H1 (cell line): ENCODE measurements around the gene CYTH1. TPM values are rescaled to one million over a fixed set of nuclear protein-coding genes. Genes with fewer than 3 reads are reported as not detected.
A peak's percentile ranks its signal among the peaks of the same experiment; 100 is the strongest.

Experiments used
- CTCF ChIA-PET: fragments of 300-600 bp; sonication (Branson Sonifier 250); formaldehyde crosslinking; loops from one replicate; lab custom pipeline; 2021; ENCODE audit not compliant: partially characterized antibody; lab: Charles Lee
- POLR2A ChIA-PET: fragments of 300-600 bp; sonication (Branson Sonifier 250); formaldehyde crosslinking; loops from one replicate; lab custom pipeline; 2021; ENCODE audit warnings: inconsistent platforms; ENCODE audit not compliant: partially characterized antibody; lab: Charles Lee
- DNase-seq, 2 experiments: peaks; one replicate each; pipeline versions ENCODE4 v3.0.0 to v3.0.0-alpha.2; 2010 to 2022; ENCODE audit warnings: low spot score in 2 of 2, low read depth in 1 of 2, mixed read lengths in 1 of 2
- FAIRE-seq: peaks from 2 replicates; lab custom pipeline; 2011; peaks lifted over from hg19 to GRCh38; lab: Jason Lieb, UNC
- H2AFZ ChIP-seq: 2 replicates; pipeline ENCODE4 v1.8.1; 2012; ENCODE audit warnings: low read length, inconsistent platforms
- H2AK5ac ChIP-seq: 2 replicates; pipeline ENCODE4 v1.6.1; 2013; ENCODE audit warnings: low read depth, low read length
- H2BK120ac ChIP-seq: replicated peaks from 2 replicates; pipeline ENCODE3; 2013; ENCODE audit warnings: low read depth, low read length, inconsistent platforms
- H2BK12ac ChIP-seq: 2 replicates; pipeline ENCODE4 v1.6.1; 2013; ENCODE audit warnings: low read depth, low read length
- H2BK15ac ChIP-seq: 2 replicates; pipeline ENCODE4 v1.6.1; 2013; ENCODE audit warnings: low read length
- H2BK20ac ChIP-seq: 2 replicates; pipeline ENCODE4 v1.6.1; 2013; ENCODE audit warnings: low read length
- H2BK5ac ChIP-seq: 2 replicates; pipeline ENCODE4 v1.6.1; 2013; ENCODE audit warnings: low read depth, low read length
- H3K14ac ChIP-seq: 2 replicates; pipeline ENCODE4 v1.6.1; 2013; ENCODE audit warnings: inconsistent platforms; ENCODE audit not compliant: insufficient read length
- H3K18ac ChIP-seq: 2 replicates; pipeline ENCODE4 v1.6.1; 2013; ENCODE audit warnings: low read length; ENCODE audit errors: extremely low read depth
- H3K23ac ChIP-seq: 2 replicates; pipeline ENCODE4 v1.6.1; 2013; ENCODE audit warnings: inconsistent platforms; ENCODE audit not compliant: insufficient read length
- H3K23me2 ChIP-seq: 2 replicates; pipeline ENCODE4 v1.6.1; 2013; ENCODE audit warnings: low read depth, low read length
- H3K27ac ChIP-seq: 2 replicates; pipeline ENCODE4 v1.6.1; 2011; ENCODE audit warnings: low read depth, low read length, inconsistent platforms
- H3K27me3 ChIP-seq, 4 experiments: replicated peaks in 1 of 4; 1 replicate in 1 of 4; 2 replicates in 3 of 4; pipeline versions ENCODE4 v1.6.1 to v1.8.1; 2011 to 2013; ENCODE audit warnings: low read length in 3 of 4, mild to moderate bottlenecking in 3 of 4, inconsistent platforms in 2 of 4, mixed read lengths in 2 of 4, moderate library complexity in 1 of 4; ENCODE audit not compliant: control insufficient read depth in 3 of 4, insufficient read depth in 3 of 4; ENCODE audit errors: extremely low read depth in 1 of 4
- H3K36me3 ChIP-seq, 4 experiments: 2 replicates each; pipeline versions ENCODE4 v1.6.1 to v1.8.1; 2011 to 2013; ENCODE audit warnings: mild to moderate bottlenecking in 4 of 4, low read length in 3 of 4, moderate library complexity in 2 of 4, control low read depth in 1 of 4, inconsistent platforms in 1 of 4; ENCODE audit not compliant: insufficient read depth in 4 of 4, control insufficient read depth in 2 of 4
- H3K4ac ChIP-seq: replicated peaks from 2 replicates; pipeline ENCODE3; 2013; ENCODE audit warnings: low read length, low read depth, mixed read lengths, inconsistent platforms; ENCODE audit not compliant: insufficient read length
- H3K4me1 ChIP-seq, 4 experiments: replicated peaks in 1 of 4; 1 replicate in 1 of 4; 2 replicates in 3 of 4; pipeline versions ENCODE4 v1.6.1 to v1.8.1; 2011 to 2013; ENCODE audit warnings: low read length in 3 of 4, inconsistent platforms in 2 of 4, mixed read lengths in 1 of 4; ENCODE audit not compliant: insufficient read depth in 4 of 4, control insufficient read depth in 3 of 4
- H3K4me2 ChIP-seq, 2 experiments: 2 replicates each; pipeline versions ENCODE4 v1.6.1 to v1.8.1; 2011 to 2013; ENCODE audit warnings: low read depth in 2 of 2, low read length in 2 of 2, control low read depth in 1 of 2, inconsistent platforms in 1 of 2, mild to moderate bottlenecking in 1 of 2; ENCODE audit not compliant: insufficient read depth in 1 of 2
- H3K4me3 ChIP-seq, 4 experiments: fragments of 200-600, 300-600 bp in 1 of 4; sonication (generic), shearing (Covaris generic), sonication (Bioruptor Twin) in 1 of 4; 2 replicates each; pipeline versions ENCODE4 v1.5.1 to v1.8.1; 2011 to 2016; ENCODE audit warnings: low read length in 4 of 4, low read depth in 3 of 4, control low read depth in 2 of 4, inconsistent platforms in 2 of 4, mild to moderate bottlenecking in 2 of 4, mixed read lengths in 1 of 4, moderate library complexity in 1 of 4; ENCODE audit not compliant: insufficient read depth in 2 of 4; ENCODE audit errors: extremely low read depth in 1 of 4
- H3K56ac ChIP-seq: replicated peaks from 2 replicates; pipeline ENCODE3; 2013; ENCODE audit warnings: low read depth, mild to moderate bottlenecking, mixed read lengths, low read length, inconsistent platforms; ENCODE audit not compliant: insufficient read length
- H3K79me1 ChIP-seq: 2 replicates; pipeline ENCODE4 v1.6.1; 2013; ENCODE audit warnings: low read depth, low read length, control low read depth
- H3K79me2 ChIP-seq, 2 experiments: 2 replicates each; pipeline versions ENCODE4 v1.6.1 to v1.8.1; 2012 to 2013; ENCODE audit warnings: low read length in 2 of 2, mild to moderate bottlenecking in 2 of 2, inconsistent platforms in 1 of 2; ENCODE audit not compliant: insufficient read depth in 2 of 2, control insufficient read depth in 1 of 2
- H3K9ac ChIP-seq, 4 experiments: replicated peaks in 1 of 4; 1 replicate in 1 of 4; 2 replicates in 3 of 4; pipeline versions ENCODE4 v1.6.1 to v1.8.1; 2011 to 2013; ENCODE audit warnings: low read depth in 3 of 4, low read length in 3 of 4, control low read depth in 2 of 4, mild to moderate bottlenecking in 2 of 4, moderate library complexity in 2 of 4, inconsistent platforms in 1 of 4; ENCODE audit errors: extremely low read depth in 1 of 4
- H3K9me3 ChIP-seq, 2 experiments: 2 replicates each; pipeline versions ENCODE4 v1.6.1 to v1.8.1; 2012 to 2013; ENCODE audit warnings: mild to moderate bottlenecking in 2 of 2, moderate library complexity in 2 of 2, control low read depth in 1 of 2, inconsistent platforms in 1 of 2, low read depth in 1 of 2, low read length in 1 of 2, mixed read lengths in 1 of 2; ENCODE audit not compliant: insufficient read depth in 2 of 2
- H4K20me1 ChIP-seq, 2 experiments: replicated peaks in 1 of 2; 2 replicates each; pipeline versions ENCODE3 to v1.8.1; 2011 to 2013; ENCODE audit warnings: inconsistent platforms in 2 of 2, low read length in 2 of 2, mild to moderate bottlenecking in 1 of 2; ENCODE audit not compliant: insufficient read depth in 2 of 2, control insufficient read depth in 1 of 2
- H4K5ac ChIP-seq: 2 replicates; pipeline ENCODE4 v1.6.1; 2013; ENCODE audit warnings: low read length, low read depth, mixed read lengths, inconsistent platforms; ENCODE audit not compliant: insufficient read length
- H4K8ac ChIP-seq: 2 replicates; pipeline ENCODE4 v1.8.0; 2013; ENCODE audit warnings: mild to moderate bottlenecking, moderate library complexity, low read length, inconsistent platforms; ENCODE audit not compliant: insufficient read depth; ENCODE audit errors: extremely low read depth
- H4K91ac ChIP-seq: replicated peaks from 2 replicates; pipeline ENCODE3; 2013; ENCODE audit warnings: low read length, mixed read lengths, inconsistent platforms; ENCODE audit not compliant: insufficient read length
- ASH2L ChIP-seq: fragments of 200-600, 300-600 bp; sonication (generic); IDR thresholded peaks from one replicate; pipeline ENCODE4 v1.7.1; 2017; ENCODE audit warnings: low read length
- BCL11A ChIP-seq, 2 experiments: IDR thresholded peaks; one replicate each; pipeline ENCODE4 v1.6.1; 2011; ENCODE audit warnings: low read depth in 2 of 2, low read length in 2 of 2, mild to moderate bottlenecking in 2 of 2
- CREB1 ChIP-seq: IDR thresholded peaks from 2 replicates; pipeline ENCODE4 v1.6.1; 2012; ENCODE audit warnings: inconsistent platforms
- CTBP2 ChIP-seq: IDR thresholded peaks from 2 replicates; pipeline ENCODE4 v1.7.0; 2011; ENCODE audit warnings: borderline replicate concordance, mild to moderate bottlenecking, moderate library complexity, mixed read lengths, low read length; ENCODE audit not compliant: insufficient read depth, insufficient read length
- EP300 ChIP-seq, 2 experiments: IDR thresholded peaks; 1 replicate in 1 of 2; 2 replicates in 1 of 2; pipeline ENCODE4 v1.6.1; 2011 to 2012; ENCODE audit warnings: low read depth in 2 of 2, low read length in 2 of 2, mild to moderate bottlenecking in 2 of 2, borderline replicate concordance in 1 of 2, inconsistent platforms in 1 of 2, moderate library complexity in 1 of 2
- EZH2 ChIP-seq: fragments of 200-600 bp; sonication (generic); IDR thresholded peaks from 2 replicates; pipeline ENCODE4 v1.7.1; 2012; ENCODE audit warnings: low read depth, mild to moderate bottlenecking, moderate library complexity, low read length, inconsistent platforms; ENCODE audit not compliant: severe bottlenecking
- JUN ChIP-seq: IDR thresholded peaks from 2 replicates; pipeline ENCODE4 v1.6.1; 2011; ENCODE audit warnings: low read depth, mild to moderate bottlenecking, improper control_type of control experiment, low read length
- JUND ChIP-seq: IDR thresholded peaks from 2 replicates; pipeline ENCODE4 v1.6.1; 2011; ENCODE audit warnings: mild to moderate bottlenecking, improper control_type of control experiment, low read length
- SIN3A ChIP-seq, 2 experiments: IDR thresholded peaks in 1 of 2; conservative IDR thresholded peaks in 1 of 2; 2 replicates each; pipeline ENCODE4 v1.6.1; 2011 to 2012; ENCODE audit warnings: low read length in 2 of 2, improper control_type of control experiment in 1 of 2, low read depth in 1 of 2, mild to moderate bottlenecking in 1 of 2
- SIRT6 ChIP-seq: IDR thresholded peaks from one replicate; pipeline ENCODE4 v1.7.1; 2012; ENCODE audit warnings: low read length, inconsistent platforms
- SUZ12 ChIP-seq: fragments of 200-600 bp; sonication (generic); IDR thresholded peaks from 2 replicates; pipeline ENCODE4 v1.6.1; 2012; ENCODE audit warnings: mild to moderate bottlenecking, inconsistent platforms, low read length, moderate library complexity, mixed read lengths
- WGBS, 2 experiments: shearing (Covaris generic) in 1 of 2; methylation state at CpG; one replicate each; pipeline versions ENCODE4 v1.1.6 to v1.1.7; 2013 to 2015; ENCODE audit warnings: low lambda C conversion rate in 2 of 2, mixed read lengths in 2 of 2, inconsistent platforms in 1 of 2, low coverage in 1 of 2, missing lambda C conversion rate in 1 of 2; ENCODE audit not compliant: insufficient replicate concordance in 2 of 2, insufficient coverage in 1 of 2, insufficient read length in 1 of 2; ENCODE audit errors: extremely low coverage in 1 of 2, missing lambda C conversion rate in 1 of 2; 5-methylcytosine and 5-hydroxymethylcytosine counted together
- polyA plus RNA-seq, 7 experiments: library from polyadenylated mRNA; depleted of rRNA in 3 of 7; stranded (reverse) in 5 of 7; unstranded in 2 of 7; fragments of >200 nt in 5 of 7; fragments of 200-250 nt in 2 of 7; gene quantifications; 1 replicate in 5 of 7; 2 replicates in 1 of 7; 4 replicates in 1 of 7; pipeline versions ENCODE4 v1.2.1 to v1.2.3, GENCODE V29; 2011 to 2013; ENCODE audit warnings: missing spikeins in 2 of 7, mixed read lengths in 2 of 7
- total RNA-seq: library from RNA; stranded (reverse); fragmentation: NEBNext Ultra II Directional; extraction: Animal tissue kit (Norgen Biotek cat#: 25700); gene quantifications from 2 replicates; pipeline ENCODE4 v1.2.1, GENCODE V29; 2021
- TF ChIP-seq, protein P1 (sequence below): IDR thresholded peaks from 2 replicates; pipeline ENCODE4 v1.6.1; 2012; ENCODE audit warnings: inconsistent platforms
- TF ChIP-seq, protein P2 (sequence below): IDR thresholded peaks from 2 replicates; pipeline ENCODE4 v1.6.1; 2011; ENCODE audit warnings: low read depth, mild to moderate bottlenecking, low read length; ENCODE audit not compliant: insufficient read depth

The CYTH1 gene
- total and polyA plus RNA-seq, 2 of the 8 experiments (the other 6 are each of a cell fraction or from before 2014, with no cell fraction given) = 12.8 to 14.8 TPM

GRCh38 chr17:78708510-78708973 lies 73.5 kb downstream of the CYTH1 start:
- Histone ChIP-seq H4K5ac (no peak overlapping the region), H2AK5ac (no peak overlapping the region), H3K23ac (no peak overlapping the region), H3K4ac (no peak overlapping the region), H3K27me3 (no peaks in the 10 kb centered on the region), H3K18ac (no peak overlapping the region), H2BK20ac (no peak overlapping the region), H3K79me1 (no peaks in the 10 kb centered on the region), H4K91ac (no peak overlapping the region), H2BK120ac (no peak overlapping the region), H2BK15ac (no peak overlapping the region), H3K9ac (no peak overlapping the region), H4K20me1 (peaks cover 3 to 6% of the 10 kb centered on the region in 2 experiments), H3K36me3 (no peaks in the 10 kb centered on the region), H3K27ac (no peak overlapping the region), H2BK5ac (no peak overlapping the region), H2AFZ (no peak overlapping the region), H3K23me2 (no peaks in the 10 kb centered on the region), H3K4me2 (no peak overlapping the region), H3K9me3 (no peaks in the 10 kb centered on the region), H2BK12ac (no peak overlapping the region), H3K56ac (no peak overlapping the region), H3K14ac (no peak overlapping the region), H3K79me2 (no peaks in the 10 kb centered on the region), H4K8ac (no peak overlapping the region), H3K4me1 (no peaks in the 10 kb centered on the region), H3K4me3 (no peak overlapping the region)
- CTCF ChIA-PET = interaction anchor here (0.7 to 7.4 kb wide), 43 partner anchors 9 to 308 kb away, joined by 3 to 92 read pairs (median 5); no protein-coding TSS in a partner anchor
- WGBS, 2 experiments = 23% methylated on average over 6 of the region's 6 CpGs; no CpG with 5 or more reads in 1 of the 2 experiments
- no peak for FAIRE-seq
- POLR2A ChIA-PET = interaction anchor here (0.7 kb wide), 1 partner anchor 217 kb away, joined by 3 read pairs; the partner anchor contains the start of gene TIMP2
- peak; percentile 59 to 72 for DNase-seq
- TF ChIP-seq CTBP2 = no peak
- no peak for TF ChIP-seq SIRT6
- TF ChIP-seq CREB1 = 0 out of 2 replicates have a peak, but pooled peaks have one; percentile 15
- no peak for TF ChIP-seq EP300 (IDR thresholded peaks at IDR 0.05; ENCODE audit: borderline replicate concordance in 1 of 2, low read depth in 2 of 2, low read length in 2 of 2)
- TF ChIP-seq JUND = no peak
- TF ChIP-seq SIN3A (conservative IDR thresholded peaks at IDR 0.05 in 1 of 2, IDR thresholded peaks at IDR 0.05 in 1 of 2; ENCODE audit: low read depth in 1 of 2, low read length in 2 of 2) = no peak
- no peak for TF ChIP-seq ASH2L
- no peak for TF ChIP-seq JUN
- TF ChIP-seq, protein P1, sequence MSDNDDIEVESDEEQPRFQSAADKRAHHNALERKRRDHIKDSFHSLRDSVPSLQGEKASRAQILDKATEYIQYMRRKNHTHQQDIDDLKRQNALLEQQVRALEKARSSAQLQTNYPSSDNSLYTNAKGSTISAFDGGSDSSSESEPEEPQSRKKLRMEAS = no peak
- TF ChIP-seq, protein P2, sequence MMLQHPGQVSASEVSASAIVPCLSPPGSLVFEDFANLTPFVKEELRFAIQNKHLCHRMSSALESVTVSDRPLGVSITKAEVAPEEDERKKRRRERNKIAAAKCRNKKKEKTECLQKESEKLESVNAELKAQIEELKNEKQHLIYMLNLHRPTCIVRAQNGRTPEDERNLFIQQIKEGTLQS = no peak
- no peak for TF ChIP-seq SUZ12
- no peak for TF ChIP-seq EZH2
- no peak for TF ChIP-seq BCL11A (IDR thresholded peaks at IDR 0.05; ENCODE audit: low read depth in 2 of 2, low read length in 2 of 2)
